Upper lobe of left lung (tissue), 6 donors: Measurements from ENCODE around the gene ALS2CL. TPM values are rescaled to one million over a fixed set of nuclear protein-coding genes. Genes with fewer than 3 reads are reported as not detected.

Experiments used
- ATAC-seq, 2 donors: fragments of 200-7000 bp; cut with Tn5 transposase; one replicate each; pipeline ENCODE4 v1.9.1; 2022; ENCODE audit warnings: mild to moderate bottlenecking in 2 of 2, moderate library complexity in 2 of 2; ENCODE audit not compliant: low FRiP score in 2 of 2
- DNase-seq, 2 donors: peaks; one replicate each; pipeline ENCODE4 v3.0.0-alpha.2; 2019 to 2020
- H3K27ac ChIP-seq, 4 donors: fragments of 200-600 bp; sonication (generic); one replicate each; pipeline ENCODE4 v1.5.1; 2016 to 2019
- H3K27me3 ChIP-seq, 4 donors: fragments of 200-600 bp; sonication (generic); one replicate each; pipeline ENCODE4 v1.5.1; 2017 to 2019
- H3K36me3 ChIP-seq, 4 donors: fragments of 200-600 bp; sonication (generic); one replicate each; pipeline ENCODE4 v1.5.1; 2016 to 2019
- H3K4me1 ChIP-seq, 4 donors: fragments of 200-600 bp; sonication (generic); one replicate each; pipeline ENCODE4 v1.5.1; 2018 to 2019
- H3K4me3 ChIP-seq, 4 donors: fragments of 200-600 bp; sonication (generic); one replicate each; pipeline ENCODE4 v1.5.1; 2017 to 2019; ENCODE audit warnings: mild to moderate bottlenecking in 2 of 4, moderate library complexity in 1 of 4
- H3K9me3 ChIP-seq, 4 donors: fragments of 200-600 bp; sonication (generic); one replicate each; pipeline ENCODE4 v1.5.1; 2018 to 2019
- EP300 ChIP-seq, 4 donors: sonication (generic); formaldehyde crosslinking; IDR thresholded peaks; one replicate each; pipeline ENCODE4 v1.5.1; 2017; ENCODE audit warnings: antibody characterized with exemption in 4 of 4, control low read depth in 2 of 4
- POLR2A ChIP-seq, 4 donors: fragments of 450-650 bp; IDR thresholded peaks; one replicate each; pipeline ENCODE4 v1.5.1; 2016 to 2017; ENCODE audit warnings: antibody characterized with exemption in 4 of 4, mild to moderate bottlenecking in 2 of 4
- POLR2AphosphoS5 ChIP-seq, 2 donors: sonication (generic); formaldehyde crosslinking; IDR thresholded peaks; one replicate each; pipeline ENCODE4 v1.5.1; 2017; ENCODE audit warnings: antibody characterized with exemption in 2 of 2
- WGBS, 2 donors: methylation state at CpG; one replicate each; pipeline ENCODE4 v1.1.5; 2017 to 2018; 5-methylcytosine and 5-hydroxymethylcytosine counted together
- total RNA-seq, 6 donors: library from RNA; depleted of rRNA in 4 of 6; stranded (reverse); fragments of >200 nt in 4 of 6; gene quantifications; one replicate each; pipeline versions ENCODE4 v1.1.0 to v1.2.1, GENCODE V29; 2016 to 2021
- TF ChIP-seq, protein P1 (sequence below), 6 experiments: fragments of 450-650 bp in 4 of 6; fragments of 200-600 bp in 2 of 6; sonication (generic) in 2 of 6; IDR thresholded peaks; one replicate each; pipeline ENCODE4 v1.5.1; 2016 to 2019; ENCODE audit warnings: antibody characterized with exemption in 6 of 6
- donor health status: DM: no; HTN: no; CAD: no; lungs with moderate emphysema.
- donor health status: DM: no; HTN: yes; CAD: no; lungs with severe emphysema.

Gene ALS2CL
- total RNA-seq, 6 donors from 2014 or later = 54.2 to 299 (median 66.9) TPM

DNA sequence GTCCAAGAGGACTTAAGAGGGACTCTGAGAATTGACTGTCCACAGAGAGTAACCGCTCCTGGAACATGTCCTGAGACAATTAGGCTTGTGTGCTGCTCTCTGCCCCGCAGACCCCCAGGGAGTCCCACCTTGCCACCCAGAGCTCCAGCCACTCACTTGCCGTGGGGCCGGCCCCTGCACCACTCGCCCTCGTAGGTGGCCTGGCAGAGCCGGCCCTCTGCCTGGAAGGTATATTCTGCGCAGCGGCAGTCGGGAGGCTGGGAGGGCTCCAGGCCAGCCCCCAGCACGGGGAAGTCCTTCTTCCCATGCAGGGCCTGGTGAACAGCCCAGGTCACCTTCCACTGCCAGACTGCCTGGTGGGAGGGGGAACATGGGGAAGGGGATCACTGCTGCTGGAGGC is 10.5 kb downstream of the ALS2CL start:
- Histone ChIP-seq H3K36me3 (peaks cover 2 to 98% (median 58%) of the 10 kb centered on the region in 4 donors), H3K27me3 (no peaks in the 10 kb centered on the region), H3K27ac (no peak overlapping the region), H3K9me3 (no peaks in the 10 kb centered on the region), H3K4me3 (no peak overlapping the region), H3K4me1 (no peaks in the 10 kb centered on the region)
- DNase-seq (no peak), ATAC-seq (no peak)
- 50 to 90% methylated on average over 2 to 11 of the region's 11 CpGs for WGBS, 2 donors
- TF ChIP-seq EP300 (IDR thresholded peaks at IDR 0.05) (no peak), POLR2AphosphoS5 (IDR thresholded peaks at IDR 0.05) (no peak), POLR2A (IDR thresholded peaks at IDR 0.05) (no peak)
- TF ChIP-seq, protein P1, sequence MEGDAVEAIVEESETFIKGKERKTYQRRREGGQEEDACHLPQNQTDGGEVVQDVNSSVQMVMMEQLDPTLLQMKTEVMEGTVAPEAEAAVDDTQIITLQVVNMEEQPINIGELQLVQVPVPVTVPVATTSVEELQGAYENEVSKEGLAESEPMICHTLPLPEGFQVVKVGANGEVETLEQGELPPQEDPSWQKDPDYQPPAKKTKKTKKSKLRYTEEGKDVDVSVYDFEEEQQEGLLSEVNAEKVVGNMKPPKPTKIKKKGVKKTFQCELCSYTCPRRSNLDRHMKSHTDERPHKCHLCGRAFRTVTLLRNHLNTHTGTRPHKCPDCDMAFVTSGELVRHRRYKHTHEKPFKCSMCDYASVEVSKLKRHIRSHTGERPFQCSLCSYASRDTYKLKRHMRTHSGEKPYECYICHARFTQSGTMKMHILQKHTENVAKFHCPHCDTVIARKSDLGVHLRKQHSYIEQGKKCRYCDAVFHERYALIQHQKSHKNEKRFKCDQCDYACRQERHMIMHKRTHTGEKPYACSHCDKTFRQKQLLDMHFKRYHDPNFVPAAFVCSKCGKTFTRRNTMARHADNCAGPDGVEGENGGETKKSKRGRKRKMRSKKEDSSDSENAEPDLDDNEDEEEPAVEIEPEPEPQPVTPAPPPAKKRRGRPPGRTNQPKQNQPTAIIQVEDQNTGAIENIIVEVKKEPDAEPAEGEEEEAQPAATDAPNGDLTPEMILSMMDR (IDR thresholded peaks at IDR 0.05) = no peak

DNA sequence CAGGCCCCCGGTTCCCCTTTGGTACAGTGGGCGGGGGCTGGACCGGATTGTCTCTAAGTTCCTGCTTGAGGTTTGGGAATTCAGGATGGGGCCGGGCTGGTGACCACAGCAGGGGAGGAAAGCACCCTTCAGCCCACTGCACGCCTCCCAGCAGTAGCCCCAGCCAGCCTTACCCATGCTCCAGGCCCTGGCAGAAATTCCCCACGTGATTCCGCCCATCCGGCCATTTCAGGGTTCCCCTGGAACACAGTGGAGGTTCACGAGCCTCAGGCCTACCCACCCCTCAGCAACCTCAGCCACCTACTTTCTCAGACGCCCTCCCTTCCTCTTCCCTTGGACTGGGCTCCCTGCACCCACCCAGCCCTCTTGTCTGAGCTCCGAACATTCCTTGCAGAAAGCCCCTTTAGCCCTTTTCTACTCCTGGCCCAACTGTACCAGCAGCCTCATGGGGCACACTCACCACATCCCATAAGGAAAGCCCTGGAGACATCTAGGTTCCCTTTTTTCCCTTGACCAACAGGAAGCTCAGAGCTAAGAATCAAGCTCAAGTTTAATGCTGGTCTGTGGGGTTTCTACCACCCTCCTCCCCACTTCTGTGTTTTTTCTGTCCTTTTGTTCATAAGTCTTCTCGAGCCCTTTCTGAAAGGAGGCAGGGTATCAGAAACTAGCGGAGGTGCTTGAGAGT is 11.5 kb downstream of the ALS2CL start:
- Histone ChIP-seq H3K4me1 (no peaks in the 10 kb centered on the region), H3K36me3 (peaks cover 2 to 90% (median 51%) of the 10 kb centered on the region in 4 donors), H3K9me3 (no peaks in the 10 kb centered on the region), H3K4me3 (no peak overlapping the region), H3K27ac (no peak overlapping the region), H3K27me3 (no peaks in the 10 kb centered on the region)
- WGBS, 2 donors = 59 to 70% methylated on average over 13 of the region's 13 CpGs
- DNase-seq (no peak), ATAC-seq (no peak)
- TF ChIP-seq, protein P1 (IDR thresholded peaks at IDR 0.05) = no peak
- TF ChIP-seq POLR2AphosphoS5 (IDR thresholded peaks at IDR 0.05) = no peak
- TF ChIP-seq POLR2A (IDR thresholded peaks at IDR 0.05) = no peak
- no peak for TF ChIP-seq EP300 (IDR thresholded peaks at IDR 0.05)

DNA sequence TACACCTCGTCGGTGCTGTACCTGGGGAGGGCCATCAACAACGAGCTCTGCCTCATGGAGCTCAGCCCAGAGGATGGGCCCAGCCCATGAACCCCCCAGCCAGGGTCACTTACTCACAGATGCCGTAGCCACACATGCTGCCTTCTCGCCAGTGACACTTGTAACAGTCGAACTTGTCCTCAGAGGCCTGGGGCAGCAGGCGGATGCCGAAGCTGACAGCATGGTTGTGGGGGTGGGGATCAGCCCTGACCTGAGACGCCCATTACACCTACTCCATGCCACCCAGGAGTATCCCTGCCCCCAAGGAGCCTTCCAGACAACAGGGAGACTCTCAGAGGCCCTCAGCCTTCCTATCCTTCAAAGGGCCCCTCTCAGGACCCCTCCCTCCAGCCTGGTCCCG is 12.1 kb downstream of the ALS2CL start:
- Histone ChIP-seq H3K27ac (no peak overlapping the region), H3K9me3 (no peaks in the 10 kb centered on the region), H3K36me3 (peaks cover 2 to 89% (median 48%) of the 10 kb centered on the region in 4 donors), H3K4me1 (no peaks in the 10 kb centered on the region), H3K4me3 (no peak overlapping the region), H3K27me3 (no peaks in the 10 kb centered on the region)
- 85 to 95% methylated on average over 6 to 7 of the region's 10 CpGs for WGBS, 2 donors
- TF ChIP-seq POLR2AphosphoS5 (IDR thresholded peaks at IDR 0.05) = no peak
- no peak for TF ChIP-seq POLR2A (IDR thresholded peaks at IDR 0.05)
- TF ChIP-seq, protein P1 (IDR thresholded peaks at IDR 0.05) = no peak
- no peak for TF ChIP-seq EP300 (IDR thresholded peaks at IDR 0.05)
- DNase-seq (no peak), ATAC-seq (no peak)

DNA sequence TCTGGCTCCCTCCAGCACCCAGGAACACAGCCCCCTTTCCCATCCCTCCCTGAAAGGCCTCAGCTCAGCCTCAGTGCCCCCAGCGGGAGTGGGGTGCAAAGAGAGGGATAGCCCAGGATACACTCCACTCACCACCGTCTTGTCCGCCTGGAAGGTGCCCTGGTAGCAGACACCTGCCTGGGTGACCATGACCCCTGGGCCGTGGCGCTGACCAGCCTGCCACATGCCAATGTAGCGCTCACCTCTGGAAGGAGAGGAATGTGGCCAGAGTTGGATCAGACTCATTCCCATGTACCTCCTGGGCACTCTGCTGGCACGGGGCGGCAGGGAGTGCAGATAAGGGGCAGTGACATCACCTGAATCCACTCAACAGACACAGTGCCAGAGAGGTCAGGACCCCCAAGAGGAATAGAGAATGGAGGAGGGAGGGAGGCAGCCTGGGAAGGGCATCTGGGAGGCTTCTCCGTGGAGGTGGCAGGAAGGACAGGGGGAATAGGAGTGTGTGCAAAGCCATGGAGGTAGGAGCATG is 13.1 kb downstream of the ALS2CL start:
- DNase-seq = no peak
- Histone ChIP-seq H3K4me1 (no peaks in the 10 kb centered on the region), H3K27ac (no peak overlapping the region), H3K36me3 (peaks cover under 1 to 89% (median 45%) of the 10 kb centered on the region in 4 donors), H3K4me3 (no peak overlapping the region), H3K9me3 (no peaks in the 10 kb centered on the region), H3K27me3 (no peaks in the 10 kb centered on the region)
- TF ChIP-seq EP300 (IDR thresholded peaks at IDR 0.05) = no peak
- TF ChIP-seq POLR2AphosphoS5 (IDR thresholded peaks at IDR 0.05) = no peak
- TF ChIP-seq, protein P1 (IDR thresholded peaks at IDR 0.05) = no peak
- no peak for TF ChIP-seq POLR2A (IDR thresholded peaks at IDR 0.05)
- no peak for ATAC-seq
- WGBS, 2 donors = 83 to 86% methylated on average over 9 of the region's 9 CpGs

DNA sequence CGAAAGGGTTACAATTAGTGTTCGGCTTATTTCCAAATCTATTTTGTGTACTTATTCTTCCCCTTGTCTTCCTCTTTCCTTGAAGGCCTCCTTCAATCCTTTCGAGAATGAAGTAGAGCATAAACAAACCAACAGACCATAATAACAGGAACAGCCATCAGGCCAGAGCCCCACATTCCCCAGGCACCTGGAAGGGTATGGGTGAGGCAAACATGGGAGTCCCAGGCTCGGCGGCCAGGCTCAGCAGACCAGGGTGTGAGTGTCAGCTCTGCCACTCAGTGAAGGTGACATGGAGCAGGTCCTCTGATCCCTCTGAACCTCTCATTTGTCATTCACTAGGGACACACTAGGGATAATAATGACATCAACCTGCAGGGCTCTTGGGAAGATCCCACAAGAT is 13.8 kb downstream of the ALS2CL start:
- Histone ChIP-seq H3K36me3 (peaks cover 2 to 89% (median 44%) of the 10 kb centered on the region in 4 donors), H3K4me1 (no peaks in the 10 kb centered on the region), H3K27me3 (no peaks in the 10 kb centered on the region), H3K9me3 (no peaks in the 10 kb centered on the region), H3K27ac (no peak overlapping the region), H3K4me3 (no peak overlapping the region)
- TF ChIP-seq POLR2AphosphoS5 (IDR thresholded peaks at IDR 0.05) (no peak), POLR2A (IDR thresholded peaks at IDR 0.05) (no peak), EP300 (IDR thresholded peaks at IDR 0.05) (no peak)
- TF ChIP-seq, protein P1 (IDR thresholded peaks at IDR 0.05) = no peak
- ATAC-seq (no peak), DNase-seq (no peak)
- WGBS, 2 donors = 74 to 83% methylated on average over 5 of the region's 5 CpGs
